Esophagus muscularis mucosa (tissue), 4 donors: ENCODE measurements around the gene C1QA.

Experiments
- CTCF ChIP-seq, 3 experiments: fragments of 200-600 bp in 2 of 3; fragments of 450-650 bp in 1 of 3; sonication (generic) in 2 of 3; IDR thresholded peaks; one replicate each; pipeline ENCODE4 v1.5.1; 2017 to 2019; ENCODE audit warnings: antibody characterized with exemption in 3 of 3, mild to moderate bottlenecking in 2 of 3, moderate library complexity in 1 of 3
- EP300 ChIP-seq: sonication (generic); formaldehyde crosslinking; IDR thresholded peaks from one replicate; pipeline ENCODE4 v1.6.1; 2017; ENCODE audit warnings: antibody characterized with exemption
- POLR2A ChIP-seq: fragments of 450-650 bp; IDR thresholded peaks from one replicate; pipeline ENCODE4 v1.6.1; 2017; ENCODE audit warnings: antibody characterized with exemption, moderate library complexity, mild to moderate bottlenecking, low read depth
- POLR2AphosphoS5 ChIP-seq, 2 donors: sonication (generic); formaldehyde crosslinking; IDR thresholded peaks; one replicate each; pipeline ENCODE4 v1.6.1; 2017; ENCODE audit warnings: antibody characterized with exemption in 2 of 2

DNA sequence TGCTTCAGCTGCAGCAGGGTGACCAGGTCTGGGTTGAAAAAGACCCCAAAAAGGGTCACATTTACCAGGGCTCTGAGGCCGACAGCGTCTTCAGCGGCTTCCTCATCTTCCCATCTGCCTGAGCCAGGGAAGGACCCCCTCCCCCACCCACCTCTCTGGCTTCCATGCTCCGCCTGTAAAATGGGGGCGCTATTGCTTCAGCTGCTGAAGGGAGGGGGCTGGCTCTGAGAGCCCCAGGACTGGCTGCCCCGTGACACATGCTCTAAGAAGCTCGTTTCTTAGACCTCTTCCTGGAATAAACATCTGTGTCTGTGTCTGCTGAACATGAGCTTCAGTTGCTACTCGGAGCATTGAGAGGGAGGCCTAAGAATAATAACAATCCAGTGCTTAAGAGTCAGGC is 2.9 kb downstream of the C1QA start:
- TF ChIP-seq POLR2A (no peak), CTCF (IDR thresholded peaks at IDR 0.05) (no peak), EP300 (no peak), POLR2AphosphoS5 (IDR thresholded peaks at IDR 0.05) (no peak)
